ENCODE data around the gene RNF224. TPM values are rescaled to one million over a fixed set of nuclear protein-coding genes. Genes with fewer than 3 reads are reported as not detected.

RNF224 gene
- total and polyA plus RNA-seq, 2 of the 13 experiments (the other 11 are each of a cell fraction or from before 2014, with no cell fraction given) = 0.09 TPM; not detected in 1

DNA sequence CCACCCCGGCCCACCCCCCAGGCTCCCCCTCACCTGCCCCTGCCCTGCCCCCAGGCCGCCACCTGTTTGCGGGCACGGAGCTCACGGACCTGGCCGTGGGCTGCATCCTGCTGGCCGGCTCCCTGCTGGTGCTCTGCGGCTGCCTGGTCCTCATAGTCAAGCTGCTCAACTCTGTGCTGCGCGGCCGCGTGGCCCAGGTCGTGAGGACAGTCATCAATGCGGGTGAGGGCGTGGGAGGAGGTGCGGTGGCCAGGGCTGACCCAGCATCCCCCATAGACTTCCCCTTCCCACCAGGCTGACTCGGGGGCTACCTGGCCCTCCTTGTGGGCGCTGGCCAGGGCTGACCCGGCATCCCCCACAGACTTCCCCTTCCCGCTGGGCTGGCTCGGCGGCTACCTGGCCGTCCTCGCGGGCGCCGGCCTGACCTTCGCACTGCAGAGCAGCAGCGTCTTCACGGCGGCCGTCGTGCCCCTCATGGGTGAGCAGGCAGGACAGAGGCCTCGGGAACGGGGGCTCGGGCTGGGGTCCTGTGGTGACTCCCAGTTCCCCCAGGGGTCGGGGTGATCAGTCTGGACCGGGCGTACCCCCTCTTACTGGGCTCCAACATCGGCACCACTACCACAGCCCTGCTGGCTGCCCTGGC lies 6.9 kb downstream of the RNF224 start:
- FAIRE-seq = no peak
- ChIA-PET CTCF (ENCODE audit: low intra/inter-chr PET ratio, low total read pairs) (no interaction called here), POLR2A (interaction anchor here (0.6 to 4.1 kb wide), 5 partner anchors 9 to 43 kb away, joined by 3 to 45 read pairs (median 5); partner anchors contain the start of genes CYSRT1, NELFB and RNF208)
- no peak for DNase-seq (ENCODE audit: low spot score)
- Histone ChIP-seq H3K4me3 (replicated peaks in 1 of 3; ENCODE audit: insufficient read depth in 1 of 3, low read depth in 2 of 3, low read length in 3 of 3) (peak overlapping the region; percentile 67 to 81 (median 72)), H3K9ac (ENCODE audit: insufficient read depth, low read depth, low read length) (peak overlapping the region; percentile 72), H3K4me1 (ENCODE audit: insufficient read depth, low read length) (peaks cover 67% of the 10 kb centered on the region), H3K36me3 (replicated peaks in 1 of 2; ENCODE audit: control insufficient read depth in 1 of 2, insufficient read depth in 2 of 2, low read length in 2 of 2) (no peaks in the 10 kb centered on the region), H3K27ac (ENCODE audit: extremely low read length, insufficient read depth, low read length) (no peak overlapping the region), H3K4me2 (ENCODE audit: low read depth, low read length) (peak overlapping the region; percentile 85), H3K27me3 (ENCODE audit: control insufficient read depth in 1 of 2, insufficient read depth in 2 of 2, low read length in 2 of 2) (no peaks in the 10 kb centered on the region), H3K9me3 (ENCODE audit: low read length) (no peaks in the 10 kb centered on the region), H3K79me2 (ENCODE audit: insufficient read depth, low read length) (peaks cover 15% of the 10 kb centered on the region), H2AFZ (ENCODE audit: low read length) (no peak overlapping the region), H4K20me1 (ENCODE audit: insufficient read depth, low read length) (no peaks in the 10 kb centered on the region)
- no TSS peak for BruUV-seq (replicated peaks)
- no peak for ATAC-seq
- intact Hi-C loops (cut with micrococcal nuclease; ENCODE audit: unreplicated experiment) = no loop called here
- 3% methylated on average over 12 of the region's 40 CpGs for WGBS (ENCODE audit: low lambda C conversion rate)
- in situ Hi-C loops (cut with HindIII; ENCODE audit: extremely low pct_ligation_motif_present, low pct_unique_long_range_greater_than_20kb) = no loop called here
- TF ChIP-seq, protein P1, sequence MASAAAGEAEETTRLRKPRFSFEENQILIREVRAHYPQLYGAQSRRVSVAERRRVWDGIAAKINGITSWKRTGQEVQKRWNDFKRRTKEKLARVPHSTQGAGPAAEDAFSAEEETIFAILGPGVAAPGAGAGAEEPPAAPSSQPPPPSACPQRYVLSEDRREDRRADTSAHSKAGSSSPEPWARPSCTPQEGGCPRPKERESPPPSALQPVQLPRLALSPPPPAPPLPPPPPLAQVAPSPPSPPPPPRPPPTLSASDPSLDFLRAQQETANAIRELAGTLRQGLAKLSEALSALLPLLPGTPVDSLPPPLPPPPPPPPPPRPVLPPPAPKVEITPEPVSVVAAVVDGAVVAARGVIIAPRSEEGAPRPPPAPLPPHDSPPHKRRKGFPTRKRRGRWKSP (CRISPR knock-in tag; IDR thresholded peaks at IDR 0.05) = no peak
- TF ChIP-seq, protein P2, sequence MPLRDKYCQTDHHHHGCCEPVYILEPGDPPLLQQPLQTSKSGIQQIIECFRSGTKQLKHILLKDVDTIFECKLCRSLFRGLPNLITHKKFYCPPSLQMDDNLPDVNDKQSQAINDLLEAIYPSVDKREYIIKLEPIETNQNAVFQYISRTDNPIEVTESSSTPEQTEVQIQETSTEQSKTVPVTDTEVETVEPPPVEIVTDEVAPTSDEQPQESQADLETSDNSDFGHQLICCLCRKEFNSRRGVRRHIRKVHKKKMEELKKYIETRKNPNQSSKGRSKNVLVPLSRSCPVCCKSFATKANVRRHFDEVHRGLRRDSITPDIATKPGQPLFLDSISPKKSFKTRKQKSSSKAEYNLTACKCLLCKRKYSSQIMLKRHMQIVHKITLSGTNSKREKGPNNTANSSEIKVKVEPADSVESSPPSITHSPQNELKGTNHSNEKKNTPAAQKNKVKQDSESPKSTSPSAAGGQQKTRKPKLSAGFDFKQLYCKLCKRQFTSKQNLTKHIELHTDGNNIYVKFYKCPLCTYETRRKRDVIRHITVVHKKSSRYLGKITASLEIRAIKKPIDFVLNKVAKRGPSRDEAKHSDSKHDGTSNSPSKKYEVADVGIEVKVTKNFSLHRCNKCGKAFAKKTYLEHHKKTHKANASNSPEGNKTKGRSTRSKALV (CRISPR knock-in tag; IDR thresholded peaks at IDR 0.05) = no peak
- TF ChIP-seq ZNF263 (CRISPR knock-in tag; IDR thresholded peaks at IDR 0.05) (0 out of 2 replicates have a peak, but pooled peaks have one; percentile 31), FOXK2 (IDR thresholded peaks at IDR 0.05) (no peak), ZNF549 (CRISPR knock-in tag; IDR thresholded peaks at IDR 0.05) (no peak), HNRNPL (IDR thresholded peaks at IDR 0.05; ENCODE audit: low read depth, low read length) (0 out of 2 replicates have a peak, but pooled peaks have one; percentile 51), ZBTB8A (CRISPR knock-in tag; IDR thresholded peaks at IDR 0.05; ENCODE audit: borderline replicate concordance, low read depth) (no peak), ZBTB7A (CRISPR knock-in tag; IDR thresholded peaks at IDR 0.05) (0 out of 2 replicates have a peak, but pooled peaks have one; percentile 26), ZFP41 (CRISPR knock-in tag; IDR thresholded peaks at IDR 0.05; ENCODE audit: borderline replicate concordance) (no peak), ESRRA (CRISPR knock-in tag; IDR thresholded peaks at IDR 0.05; ENCODE audit: low read depth) (no peak), PLRG1 (conservative IDR thresholded peaks at IDR 0.05) (no peak), FOXJ3 (CRISPR knock-in tag; IDR thresholded peaks at IDR 0.05; ENCODE audit: borderline replicate concordance) (no peak), ZNF781 (CRISPR knock-in tag; IDR thresholded peaks at IDR 0.05; ENCODE audit: borderline replicate concordance, not compliant biosample characterization) (no peak), MBD4 (IDR thresholded peaks at IDR 0.05; ENCODE audit: borderline replicate concordance, low read length) (no peak)
- TF ChIP-seq, protein P3, sequence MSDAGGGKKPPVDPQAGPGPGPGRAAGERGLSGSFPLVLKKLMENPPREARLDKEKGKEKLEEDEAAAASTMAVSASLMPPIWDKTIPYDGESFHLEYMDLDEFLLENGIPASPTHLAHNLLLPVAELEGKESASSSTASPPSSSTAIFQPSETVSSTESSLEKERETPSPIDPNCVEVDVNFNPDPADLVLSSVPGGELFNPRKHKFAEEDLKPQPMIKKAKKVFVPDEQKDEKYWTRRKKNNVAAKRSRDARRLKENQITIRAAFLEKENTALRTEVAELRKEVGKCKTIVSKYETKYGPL (CRISPR knock-in tag; IDR thresholded peaks at IDR 0.05) = no peak
- TF ChIP-seq, protein P4, sequence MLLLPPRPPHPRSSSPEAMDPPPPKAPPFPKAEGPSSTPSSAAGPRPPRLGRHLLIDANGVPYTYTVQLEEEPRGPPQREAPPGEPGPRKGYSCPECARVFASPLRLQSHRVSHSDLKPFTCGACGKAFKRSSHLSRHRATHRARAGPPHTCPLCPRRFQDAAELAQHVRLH (CRISPR knock-in tag; IDR thresholded peaks at IDR 0.05; ENCODE audit: borderline replicate concordance, low read depth) = no peak
- TF ChIP-seq, protein P5, sequence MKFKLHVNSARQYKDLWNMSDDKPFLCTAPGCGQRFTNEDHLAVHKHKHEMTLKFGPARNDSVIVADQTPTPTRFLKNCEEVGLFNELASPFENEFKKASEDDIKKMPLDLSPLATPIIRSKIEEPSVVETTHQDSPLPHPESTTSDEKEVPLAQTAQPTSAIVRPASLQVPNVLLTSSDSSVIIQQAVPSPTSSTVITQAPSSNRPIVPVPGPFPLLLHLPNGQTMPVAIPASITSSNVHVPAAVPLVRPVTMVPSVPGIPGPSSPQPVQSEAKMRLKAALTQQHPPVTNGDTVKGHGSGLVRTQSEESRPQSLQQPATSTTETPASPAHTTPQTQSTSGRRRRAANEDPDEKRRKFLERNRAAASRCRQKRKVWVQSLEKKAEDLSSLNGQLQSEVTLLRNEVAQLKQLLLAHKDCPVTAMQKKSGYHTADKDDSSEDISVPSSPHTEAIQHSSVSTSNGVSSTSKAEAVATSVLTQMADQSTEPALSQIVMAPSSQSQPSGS (CRISPR knock-in tag; IDR thresholded peaks at IDR 0.05) = no peak
- TF ChIP-seq, protein P6, sequence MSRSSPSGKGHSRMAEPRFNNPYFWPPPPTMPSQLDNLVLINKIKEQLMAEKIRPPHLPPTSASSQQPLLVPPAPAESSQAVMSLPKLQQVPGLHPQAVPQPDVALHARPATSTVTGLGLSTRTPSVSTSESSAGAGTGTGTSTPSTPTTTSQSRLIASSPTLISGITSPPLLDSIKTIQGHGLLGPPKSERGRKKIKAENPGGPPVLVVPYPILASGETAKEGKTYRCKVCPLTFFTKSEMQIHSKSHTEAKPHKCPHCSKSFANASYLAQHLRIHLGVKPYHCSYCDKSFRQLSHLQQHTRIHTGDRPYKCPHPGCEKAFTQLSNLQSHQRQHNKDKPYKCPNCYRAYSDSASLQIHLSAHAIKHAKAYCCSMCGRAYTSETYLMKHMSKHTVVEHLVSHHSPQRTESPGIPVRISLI (CRISPR knock-in tag; IDR thresholded peaks at IDR 0.05; ENCODE audit: borderline replicate concordance) = no peak
